ENCODE data around the gene GPR25.

Gene GPR25

DNA sequence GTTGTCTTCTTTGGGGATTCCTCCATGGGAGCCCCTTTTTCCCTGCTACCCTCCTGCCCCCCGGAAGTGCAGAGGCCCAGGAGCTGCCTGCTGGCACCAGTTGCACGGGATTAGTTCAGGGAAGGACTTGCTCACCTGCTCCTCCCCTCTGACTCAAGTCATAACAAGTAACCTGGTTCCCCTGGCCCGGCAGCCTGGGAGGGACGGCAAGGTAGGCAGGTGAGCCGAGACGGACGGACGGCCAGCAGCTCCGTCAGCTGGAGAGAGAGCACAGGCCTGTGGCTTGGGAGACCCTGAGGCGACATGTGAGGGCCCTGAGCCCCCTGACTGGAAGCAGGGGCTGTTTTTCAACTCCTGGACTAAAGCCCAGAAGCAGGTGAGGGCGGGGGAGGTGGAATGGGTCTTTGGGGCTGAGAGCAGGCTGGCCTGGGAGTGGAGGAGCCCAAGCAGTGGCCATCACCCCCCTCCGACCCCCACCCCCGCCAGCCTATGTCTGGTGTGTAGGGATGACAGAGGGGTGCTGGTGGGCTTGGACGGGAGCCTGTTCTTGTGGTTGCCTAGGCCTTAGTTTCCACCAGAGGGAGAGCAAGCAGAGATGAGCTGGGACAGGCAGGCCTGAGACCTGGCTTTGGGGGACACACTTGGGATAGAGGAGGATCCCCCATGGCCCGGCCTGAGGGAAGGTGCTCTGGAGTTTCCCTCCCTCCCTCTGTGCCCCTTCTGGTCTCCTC is 22.1 kb downstream of the GPR25 start, which contains the start of gene INAVA:
Gene INAVA (plus strand): TSS at position 189 of the 731 bp plus-strand sequence. CDS start 3,501 bp downstream, outside the sequence.
- no peak for DNase-seq (ENCODE audit: low read depth in 2 of 2)

DNA sequence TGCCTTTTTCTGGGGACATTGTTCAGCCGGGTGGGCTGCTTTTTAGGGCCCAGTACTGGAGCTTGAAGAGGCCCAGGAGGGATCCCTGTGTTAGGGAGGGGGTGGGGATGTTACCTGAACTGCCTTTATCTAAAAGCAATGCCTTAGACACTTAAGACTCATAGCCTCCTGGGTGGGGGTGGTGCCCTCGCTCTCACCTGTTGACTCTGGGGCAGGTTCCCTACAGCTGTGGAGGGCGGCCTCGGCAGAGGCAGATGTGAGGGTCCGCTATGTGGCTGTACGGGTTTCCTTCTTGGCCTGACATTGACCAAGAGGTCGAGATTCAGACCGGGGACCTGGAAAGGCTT is 22.6 kb downstream of the GPR25 start:
- DNase-seq (ENCODE audit: low read depth in 2 of 2), result no peak

DNA sequence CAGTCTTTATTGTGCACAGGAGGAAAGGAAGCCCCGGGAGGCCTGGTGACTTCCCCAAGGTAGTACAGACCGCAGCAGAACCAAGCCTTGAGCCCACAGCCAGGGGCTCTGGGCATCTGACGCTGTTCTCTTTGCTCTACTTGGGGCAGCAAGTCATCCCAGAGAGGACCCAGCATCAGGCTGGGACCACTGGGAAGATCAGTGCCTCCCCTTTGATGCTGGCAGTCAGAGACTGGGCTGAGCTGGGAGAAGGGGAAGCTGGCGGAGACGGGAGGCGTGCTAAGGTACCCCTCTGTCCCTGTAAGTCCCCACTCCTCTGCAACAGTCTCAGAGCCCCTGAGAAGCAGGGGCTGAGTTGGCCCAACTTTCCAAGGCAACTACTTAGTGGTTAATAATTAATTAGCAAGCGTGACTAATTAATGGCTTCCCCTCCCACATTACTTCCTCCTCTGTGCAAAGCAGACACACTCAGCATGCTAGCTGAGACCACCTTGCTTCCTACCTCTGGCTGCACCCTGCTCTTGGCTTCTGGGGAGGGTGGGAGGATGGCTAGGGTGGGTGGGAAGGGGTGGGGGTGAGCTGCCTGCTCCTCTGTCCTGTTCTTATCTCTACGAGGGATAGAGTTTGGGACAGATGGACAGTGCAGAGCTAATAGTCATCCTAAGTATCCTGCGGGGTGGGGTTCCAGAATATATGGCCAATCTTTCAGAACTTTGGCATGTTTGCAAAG is 23.2 kb downstream of the GPR25 start:
- DNase-seq (ENCODE audit: low read depth in 2 of 2), result no peak

DNA sequence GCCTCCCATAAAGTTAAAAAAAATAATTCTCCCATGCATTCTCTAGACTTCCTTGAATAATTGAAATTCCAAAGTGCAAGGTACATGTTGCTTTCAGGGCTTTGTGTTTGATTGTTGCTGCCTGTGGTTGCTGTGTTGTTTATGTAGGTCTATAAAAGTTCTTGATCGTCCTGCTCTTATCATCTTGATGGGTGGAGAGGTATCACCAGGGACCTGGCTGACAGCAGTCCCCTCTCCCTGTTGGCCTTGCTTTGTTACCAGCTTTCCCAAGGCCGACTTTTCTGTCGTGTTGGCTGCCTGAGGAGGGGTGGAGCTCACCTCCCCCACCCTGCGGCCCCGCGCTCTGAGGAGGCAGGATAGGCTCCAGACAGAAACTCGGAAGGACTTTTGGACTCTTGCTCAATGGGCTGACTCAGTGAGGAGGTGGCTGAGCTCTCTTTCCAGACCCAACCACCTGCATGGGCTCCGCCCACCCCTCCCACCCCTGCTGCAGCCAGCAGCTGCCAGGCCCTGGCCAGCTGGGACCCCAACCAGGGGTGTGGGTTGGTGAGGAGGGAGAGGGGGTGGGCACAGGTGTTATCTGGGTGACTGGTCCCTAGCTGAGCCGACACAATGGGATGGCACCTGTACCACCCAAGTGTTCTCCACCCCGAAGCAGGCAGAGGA is 23.9 kb downstream of the GPR25 start:
- no peak for DNase-seq (ENCODE audit: low read depth in 2 of 2)

DNA sequence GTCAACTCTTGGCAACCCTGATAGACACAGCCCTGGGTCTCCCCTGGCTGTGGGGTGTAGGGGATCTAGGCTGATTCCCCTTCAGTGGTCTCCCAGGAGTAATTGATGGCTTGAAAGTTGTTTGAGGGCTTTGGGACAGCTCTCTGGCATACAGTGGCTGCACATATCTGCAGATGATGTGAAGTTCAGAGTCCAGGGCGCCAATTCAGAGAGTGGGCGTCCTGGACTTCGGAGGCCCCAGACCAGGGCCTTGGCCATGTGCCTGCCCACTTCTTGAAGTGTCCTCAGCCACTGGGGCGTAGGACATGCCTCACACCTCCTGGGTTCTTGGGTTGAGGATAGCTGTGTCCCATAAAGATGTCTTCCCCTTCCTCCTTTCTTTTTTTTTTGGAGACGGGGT is 24.5 kb downstream of the GPR25 start:
- DNase-seq (ENCODE audit: low read depth in 2 of 2), result no peak

DNA sequence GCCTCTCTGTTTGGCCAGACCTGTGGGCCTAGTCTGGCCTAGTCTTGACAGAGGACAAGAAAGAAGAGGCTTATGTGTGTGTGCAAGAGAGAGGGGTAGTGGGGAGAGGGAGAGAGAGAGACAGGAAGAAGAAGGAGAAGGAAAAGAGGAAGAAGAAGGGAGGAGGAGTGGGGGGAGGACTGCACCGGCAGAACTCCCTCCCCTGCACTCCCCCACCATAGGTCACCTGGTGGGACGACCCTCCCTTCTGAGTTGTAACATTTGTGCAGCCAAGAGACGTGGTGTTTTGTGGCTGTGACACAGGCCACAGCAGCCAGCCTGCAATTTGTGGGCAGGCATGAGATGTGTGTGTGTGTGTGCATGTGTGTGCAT is 26.2 kb downstream of the GPR25 start:
- no peak for DNase-seq (ENCODE audit: low read depth in 2 of 2)

DNA sequence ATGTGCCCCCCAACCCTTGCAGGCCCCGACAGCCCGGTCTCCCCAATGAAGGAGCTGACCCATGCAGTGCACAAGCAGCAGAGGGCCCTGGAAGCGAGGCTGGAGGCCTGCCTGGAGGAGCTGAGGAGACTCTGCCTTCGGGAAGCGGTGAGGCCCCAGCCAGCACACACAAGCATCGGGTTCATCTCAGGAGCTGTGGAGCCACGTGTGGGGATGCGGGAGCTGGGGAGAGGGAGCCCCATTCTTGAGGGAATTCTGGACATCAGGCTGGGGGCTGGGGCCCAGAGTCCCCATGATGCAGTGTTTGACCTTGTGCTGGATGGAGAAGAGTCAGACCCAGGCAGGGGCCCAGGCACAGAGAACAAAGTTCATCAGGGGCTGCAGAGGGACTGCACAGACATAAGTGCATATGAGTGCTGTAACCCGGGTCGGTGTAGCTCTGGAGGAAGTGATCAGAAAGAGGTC is 26.7 kb downstream of the GPR25 start:
- DNase-seq (ENCODE audit: low read depth in 2 of 2), result no peak

DNA sequence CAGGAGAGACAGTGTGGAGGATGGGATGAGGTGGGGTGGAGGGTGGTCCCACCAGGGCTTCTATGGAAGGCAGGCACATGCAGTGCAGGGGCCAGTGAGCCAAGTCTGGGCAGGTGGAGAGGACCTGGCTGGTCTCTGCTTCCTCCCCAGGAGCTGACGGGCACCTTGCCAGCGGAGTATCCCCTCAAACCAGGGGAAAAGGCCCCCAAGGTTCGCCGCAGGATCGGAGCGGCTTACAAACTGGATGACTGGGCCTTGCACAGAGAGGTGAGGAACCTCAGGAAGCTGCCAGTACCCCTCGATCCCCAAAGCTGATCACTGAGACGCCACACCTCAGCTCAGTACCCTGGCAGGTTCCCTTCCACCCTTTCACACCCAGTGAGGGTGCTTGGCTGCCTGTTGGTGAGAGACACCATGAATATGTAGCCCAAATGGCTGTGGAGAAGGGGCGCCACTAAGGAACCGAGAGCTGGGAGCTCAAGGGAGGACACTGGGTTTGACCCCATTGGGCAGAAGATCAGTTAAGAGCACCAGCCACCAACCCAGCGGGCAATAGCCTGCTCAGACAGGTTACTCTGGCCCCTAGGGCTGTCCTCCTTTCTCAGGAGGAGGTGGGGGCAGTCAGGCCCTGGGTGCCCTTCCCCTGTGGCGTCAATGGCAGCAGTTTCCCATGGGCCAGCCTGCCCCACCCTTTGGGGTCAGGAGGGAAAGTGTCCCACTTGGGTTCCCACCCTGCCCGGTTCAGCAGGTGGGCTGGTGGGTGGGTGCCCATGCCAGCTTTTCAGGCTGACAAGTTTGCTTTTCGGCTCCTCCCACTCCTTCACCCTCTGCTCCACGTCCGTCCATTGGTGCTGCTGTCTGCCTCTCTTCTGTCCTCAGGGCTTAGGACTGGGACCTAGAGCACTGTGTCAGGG is 27.4 kb downstream of the GPR25 start:
- no peak for DNase-seq (ENCODE audit: low read depth in 2 of 2)

DNA sequence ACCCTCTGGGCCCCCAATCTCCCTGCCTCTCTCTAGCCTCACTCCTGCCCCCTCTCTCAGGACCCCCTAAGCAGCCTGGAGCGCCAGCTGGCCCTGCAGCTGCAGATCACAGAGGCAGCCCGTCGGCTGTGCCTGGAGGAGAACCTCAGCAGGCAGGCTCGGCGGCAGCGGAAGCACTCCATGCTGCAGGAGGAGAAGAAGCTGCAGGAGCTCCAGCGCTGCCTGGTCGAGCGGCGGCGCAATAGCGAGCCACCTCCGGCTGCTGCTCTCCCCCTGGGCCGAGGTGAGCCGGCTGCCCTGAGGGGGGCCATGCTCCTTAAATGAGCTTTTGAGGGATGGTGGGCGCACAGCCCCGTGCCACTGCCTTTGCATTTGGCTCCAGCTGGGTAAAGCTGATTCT is 28.1 kb downstream of the GPR25 start:
- DNase-seq (ENCODE audit: low read depth in 2 of 2), result no peak

DNA sequence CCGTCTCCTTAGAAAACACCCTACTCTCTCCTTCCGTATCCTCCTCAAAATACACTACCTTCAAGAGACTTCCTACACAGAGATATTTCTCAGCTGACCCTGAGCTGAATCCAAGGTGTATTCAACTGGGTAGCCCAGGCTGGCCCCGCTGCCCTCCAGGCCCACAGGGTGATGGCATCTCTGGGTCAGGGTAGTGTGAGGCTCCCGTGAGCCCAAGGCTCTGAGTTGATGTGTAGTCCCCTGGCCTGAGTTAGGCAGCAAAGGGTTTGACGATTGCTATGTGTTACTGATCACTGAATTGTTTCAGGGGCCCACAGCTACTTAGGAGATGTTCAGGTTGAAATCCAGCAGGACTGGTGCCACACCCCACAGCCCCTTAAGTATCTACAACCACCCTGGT is 28.6 kb downstream of the GPR25 start:
- DNase-seq (ENCODE audit: low read depth in 2 of 2), result no peak

DNA sequence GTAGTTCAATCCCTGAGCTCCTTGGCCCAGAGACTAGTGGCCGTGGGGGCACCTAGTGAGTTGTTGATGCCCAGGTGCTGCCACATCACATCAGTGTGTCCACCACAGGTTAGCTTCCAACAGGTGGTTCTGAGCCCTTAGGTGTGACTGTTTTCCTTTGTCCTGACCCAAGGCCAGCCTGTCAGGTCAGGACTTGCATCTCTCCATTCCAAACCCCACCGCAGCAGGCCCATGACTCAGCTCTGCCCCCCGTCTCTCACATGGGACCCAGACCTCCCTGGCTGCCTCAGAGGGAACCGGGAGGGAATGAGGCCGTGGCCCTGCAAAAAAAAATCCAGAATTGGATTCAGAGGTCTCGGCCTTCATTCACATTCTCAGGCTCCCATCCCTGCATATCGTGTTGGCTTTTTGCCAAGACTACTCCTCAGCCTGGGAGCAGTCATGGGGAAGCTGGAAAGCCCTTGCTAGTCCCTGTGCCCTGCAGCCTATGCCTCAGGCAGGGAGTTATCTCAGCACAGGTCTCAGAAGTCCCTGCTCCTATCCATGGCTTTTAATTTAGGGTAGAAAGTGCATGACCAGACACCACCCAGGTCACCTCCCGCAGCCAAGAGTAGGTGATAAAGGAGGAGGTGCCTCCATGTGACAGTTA is 29.1 kb downstream of the GPR25 start:
- no peak for DNase-seq (ENCODE audit: low read depth in 2 of 2)

DNA sequence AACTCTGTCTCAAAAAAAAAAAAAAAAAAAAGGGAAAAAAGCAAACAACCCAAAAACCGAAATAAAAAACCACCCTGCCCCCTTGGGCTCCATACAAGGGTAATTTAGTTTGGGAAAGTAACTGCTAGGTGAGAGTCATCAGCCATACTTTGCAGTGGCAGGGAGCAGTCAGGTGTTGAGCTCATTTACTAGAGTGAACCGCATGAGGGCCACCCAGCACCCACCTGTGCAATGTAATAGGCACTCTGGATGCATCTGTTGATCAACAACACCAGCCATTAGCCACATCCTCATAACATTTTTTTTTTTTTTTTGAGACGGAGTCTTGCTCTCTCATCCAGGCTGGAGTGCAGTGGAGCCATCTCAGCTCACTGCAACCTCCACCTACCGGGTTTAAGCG is 31.0 kb downstream of the GPR25 start:
- no peak for DNase-seq (ENCODE audit: low read depth in 2 of 2)

DNA sequence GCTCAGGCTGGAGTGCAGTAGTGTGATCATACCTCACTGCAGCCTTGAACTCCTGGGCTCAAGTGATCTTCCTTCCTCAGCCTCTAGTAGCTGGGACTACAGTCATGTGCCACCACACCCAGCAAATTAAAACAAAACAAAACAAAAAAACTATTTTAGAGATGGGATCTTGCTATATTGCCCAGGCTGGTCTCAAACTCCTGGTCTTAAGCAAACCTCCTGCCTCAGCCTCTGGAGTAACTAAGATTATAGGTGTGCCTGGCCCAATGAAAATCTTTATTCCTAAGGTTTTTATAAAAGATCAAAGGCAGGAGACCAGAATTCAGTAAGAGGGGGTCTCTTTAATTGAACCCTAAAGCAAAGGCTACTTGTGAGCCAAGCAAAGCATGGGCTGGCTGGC is 32.0 kb downstream of the GPR25 start:
- DNase-seq (ENCODE audit: low read depth in 2 of 2), result no peak

DNA sequence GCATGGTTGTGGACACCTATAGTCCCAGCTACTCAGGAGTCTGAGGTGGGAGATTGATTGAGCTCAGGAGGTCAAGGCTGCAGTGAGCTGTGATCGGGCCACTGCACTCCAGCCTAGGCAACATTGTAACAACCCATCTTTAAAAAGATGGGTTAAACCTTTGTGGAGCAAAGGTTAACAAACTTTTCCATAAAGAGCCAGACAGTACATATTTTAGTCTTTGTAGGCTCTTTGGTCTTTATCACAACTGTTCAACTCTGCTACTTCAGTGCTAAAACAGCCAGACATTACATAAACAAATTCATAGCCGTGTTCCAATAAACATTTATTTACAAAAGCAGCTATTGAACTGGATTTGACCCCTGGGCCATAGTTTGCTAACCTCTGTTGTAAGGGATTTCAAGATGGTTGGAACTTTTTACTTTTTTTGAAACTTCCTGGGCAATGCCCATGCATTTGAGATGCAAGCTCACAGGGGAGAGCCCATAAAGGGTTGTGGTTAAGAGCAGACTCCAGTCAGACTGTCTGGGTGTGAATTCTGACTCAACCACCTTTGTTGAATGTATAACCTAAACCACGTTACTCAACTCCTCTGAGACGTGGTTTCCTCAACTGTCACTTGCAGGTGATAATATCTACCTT is 32.8 kb downstream of the GPR25 start:
- no peak for DNase-seq (ENCODE audit: low read depth in 2 of 2)

DNA sequence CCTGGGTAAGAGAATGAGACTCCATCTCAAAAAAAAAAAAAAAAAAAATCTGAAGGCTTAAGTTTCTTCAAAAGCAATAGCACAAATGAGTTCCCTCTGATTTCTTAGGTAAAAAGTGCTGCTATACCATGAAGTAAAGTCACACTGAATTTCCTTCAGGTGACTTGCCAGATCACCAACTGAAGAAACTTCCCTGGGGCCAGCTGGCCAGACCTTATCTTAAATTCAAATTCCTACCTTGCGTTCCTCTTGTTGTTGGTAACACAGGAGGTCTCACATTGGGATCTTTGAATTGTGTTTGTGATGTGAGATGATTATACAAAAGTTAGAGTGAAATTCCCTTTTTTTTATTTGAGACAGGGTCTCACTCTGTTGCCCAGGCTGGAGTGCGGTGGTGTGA is 33.7 kb downstream of the GPR25 start:
- DNase-seq (ENCODE audit: low read depth in 2 of 2), result no peak

DNA sequence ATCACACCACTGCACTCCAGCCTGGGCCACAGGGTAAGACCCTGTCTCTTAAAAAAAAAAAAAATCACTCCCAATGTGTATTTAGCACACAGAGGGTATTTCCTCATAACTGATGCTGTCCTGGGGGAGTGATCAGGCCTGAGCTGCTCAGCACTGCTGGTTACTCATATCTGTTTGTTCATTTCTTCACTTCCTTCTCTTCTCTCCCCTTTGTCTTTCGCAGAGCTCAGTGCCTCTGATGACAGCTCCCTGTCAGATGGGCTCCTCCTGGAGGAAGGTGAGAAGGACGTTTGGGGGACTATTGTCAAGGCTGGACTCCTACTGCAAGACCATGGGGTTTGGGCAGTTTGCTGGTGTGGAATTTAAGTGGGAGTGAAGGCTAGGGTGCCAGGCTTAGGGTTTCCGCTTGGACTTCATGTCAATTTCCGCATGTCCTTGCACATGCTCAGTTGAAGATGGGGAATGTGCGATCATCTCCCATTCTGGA is 34.9 kb downstream of the GPR25 start:
- DNase-seq (ENCODE audit: low read depth in 2 of 2), result no peak

DNA sequence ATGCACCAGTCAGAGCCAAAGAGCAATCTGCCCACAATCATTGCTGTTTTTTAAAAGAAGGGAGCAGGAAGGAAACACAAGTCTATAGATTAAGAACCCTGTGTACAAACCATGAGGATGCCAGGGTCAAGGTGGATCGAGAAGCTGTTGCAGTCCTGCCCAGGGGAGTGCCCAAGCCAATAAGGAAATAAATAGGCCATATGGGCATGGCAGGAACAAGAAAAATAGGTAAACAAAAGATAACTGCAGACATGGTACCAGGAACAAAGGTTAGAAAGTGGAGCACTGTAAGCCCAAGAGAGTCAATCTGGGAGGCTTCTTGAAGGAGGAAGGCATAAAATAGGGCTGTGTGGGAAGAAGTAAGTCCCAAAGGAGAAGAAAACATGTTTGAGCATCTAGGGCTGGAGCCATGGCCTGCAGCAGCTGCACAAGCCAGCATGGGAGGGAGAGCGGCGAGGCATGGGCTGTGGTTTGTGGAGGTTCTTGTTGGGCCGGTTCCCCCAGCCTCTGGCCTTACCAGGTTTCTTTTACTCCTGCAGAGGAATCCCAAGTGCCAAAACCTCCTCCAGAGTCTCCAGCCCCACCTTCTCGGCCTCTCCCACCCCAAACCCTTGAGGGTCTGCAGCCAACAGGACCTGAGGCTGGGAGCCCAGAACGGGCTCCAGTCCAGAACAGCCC is 35.5 kb downstream of the GPR25 start:
- DNase-seq (ENCODE audit: low read depth in 2 of 2), result no peak

DNA sequence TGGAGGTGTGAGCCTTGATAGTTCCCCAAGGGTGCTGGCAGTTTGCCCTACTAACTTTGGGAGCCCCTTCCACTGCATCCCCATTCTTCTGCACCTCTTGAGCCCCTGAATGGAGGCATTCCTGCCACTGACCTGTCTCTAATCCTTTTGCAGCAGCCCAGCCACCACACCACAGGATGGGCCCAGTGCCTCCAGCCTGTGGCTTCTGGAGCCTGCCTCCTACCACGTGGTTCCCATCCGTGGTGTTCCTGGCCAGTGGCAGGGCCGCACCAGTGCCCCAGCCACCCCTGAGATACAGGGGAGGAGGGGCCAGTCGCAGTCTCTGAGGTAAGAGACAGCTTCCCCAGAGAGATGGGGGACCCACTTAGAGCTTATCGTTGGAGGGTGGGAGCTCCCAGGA is 36.3 kb downstream of the GPR25 start:
- DNase-seq (ENCODE audit: low read depth in 2 of 2), result no peak

DNA sequence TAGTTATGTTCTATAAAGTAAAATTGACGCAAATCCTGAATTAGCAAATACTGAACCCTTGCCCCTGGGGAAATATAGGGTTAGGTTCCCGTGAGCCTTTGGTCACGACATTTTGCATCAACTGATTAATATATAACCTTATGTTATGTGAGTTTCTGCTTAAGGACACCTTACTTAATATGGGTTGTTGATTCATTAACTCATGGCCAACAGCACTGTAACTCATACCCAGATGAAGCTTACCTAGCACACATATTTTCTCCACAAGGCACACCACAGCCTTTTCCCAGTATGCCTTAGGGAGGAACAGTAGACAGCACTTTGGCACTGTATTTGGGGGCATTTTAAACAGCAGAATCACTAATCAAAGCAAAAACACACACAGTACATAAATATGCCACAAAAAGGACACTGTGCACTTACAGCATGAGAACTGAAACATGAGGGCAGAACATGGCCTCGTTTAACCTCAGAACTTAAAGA is 37.0 kb downstream of the GPR25 start:
- no peak for DNase-seq (ENCODE audit: low read depth in 2 of 2)

DNA sequence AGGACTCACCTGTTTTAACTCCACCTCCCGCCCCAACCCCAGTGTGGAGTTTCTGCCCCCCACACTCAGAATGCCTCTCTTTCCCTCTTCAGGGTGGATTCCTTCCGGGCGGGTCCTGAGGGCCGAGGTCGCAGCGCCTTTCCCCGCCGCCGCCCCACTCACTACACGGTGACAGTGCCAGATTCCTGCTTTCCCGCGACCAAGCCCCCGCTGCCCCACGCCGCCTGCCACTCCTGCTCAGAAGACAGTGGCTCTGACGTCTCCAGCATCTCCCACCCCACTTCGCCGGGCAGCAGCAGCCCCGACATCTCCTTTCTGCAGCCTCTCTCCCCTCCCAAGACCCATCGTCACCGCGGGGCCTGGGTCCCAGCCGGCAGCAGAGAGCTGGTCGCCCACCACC is 38.6 kb downstream of the GPR25 start:
- no peak for DNase-seq (ENCODE audit: low read depth in 2 of 2)
